NOMO-1 treated with DMSO at 0.1 percent for 48 hours (cell line): ENCODE results near the gene FOXC2.
A peak's percentile ranks its signal among the peaks of the same experiment; 100 is the strongest.

ENCODE experiments used
- DNase-seq: peaks from one replicate; lab custom pipeline; 2025; ENCODE audit not compliant: unreplicated experiment; lab: John Stamatoyannopoulos, UW

FOXC2 gene

DNA sequence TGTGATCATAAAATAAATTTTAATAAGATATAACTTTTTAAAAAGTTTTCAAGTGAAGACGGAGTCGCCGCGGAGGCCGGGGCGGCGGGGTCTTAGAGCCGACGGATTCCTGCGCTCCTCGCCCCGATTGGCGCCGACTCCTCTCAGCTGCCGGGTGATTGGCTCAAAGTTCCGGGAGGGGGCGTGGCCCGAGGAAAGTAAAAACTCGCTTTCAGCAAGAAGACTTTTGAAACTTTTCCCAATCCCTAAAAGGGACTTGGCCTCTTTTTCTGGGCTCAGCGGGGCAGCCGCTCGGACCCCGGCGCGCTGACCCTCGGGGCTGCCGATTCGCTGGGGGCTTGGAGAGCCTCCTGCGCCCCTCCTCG lies at the start of gene FOXC2:
TSS of gene FOXC2 (plus strand) at position 229 of the 365 bp plus-strand sequence. CDS start 507 bp downstream, outside the sequence.
- no peak for DNase-seq

DNA sequence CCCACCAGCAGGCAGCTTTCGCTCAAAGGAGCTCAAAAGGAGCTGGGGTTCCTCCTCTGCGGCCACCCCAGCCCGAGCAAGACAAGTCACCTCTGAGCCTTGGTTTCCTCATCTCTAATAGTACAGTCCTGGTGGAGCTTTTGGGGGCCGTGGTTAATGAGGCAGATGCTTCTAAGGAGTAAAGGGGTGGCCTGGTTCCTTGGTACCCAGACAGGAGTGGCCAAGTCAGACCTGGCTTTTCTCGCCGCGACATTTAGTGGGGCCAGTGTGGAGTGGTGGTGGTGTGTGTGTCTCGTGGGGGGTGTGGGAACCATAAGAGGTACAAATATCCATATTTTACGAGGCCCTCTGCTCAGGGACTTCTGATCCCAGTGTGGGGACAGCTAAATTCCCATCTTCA lies 49.6 kb upstream of the FOXC2 start:
- DNase-seq, result no peak

DNA sequence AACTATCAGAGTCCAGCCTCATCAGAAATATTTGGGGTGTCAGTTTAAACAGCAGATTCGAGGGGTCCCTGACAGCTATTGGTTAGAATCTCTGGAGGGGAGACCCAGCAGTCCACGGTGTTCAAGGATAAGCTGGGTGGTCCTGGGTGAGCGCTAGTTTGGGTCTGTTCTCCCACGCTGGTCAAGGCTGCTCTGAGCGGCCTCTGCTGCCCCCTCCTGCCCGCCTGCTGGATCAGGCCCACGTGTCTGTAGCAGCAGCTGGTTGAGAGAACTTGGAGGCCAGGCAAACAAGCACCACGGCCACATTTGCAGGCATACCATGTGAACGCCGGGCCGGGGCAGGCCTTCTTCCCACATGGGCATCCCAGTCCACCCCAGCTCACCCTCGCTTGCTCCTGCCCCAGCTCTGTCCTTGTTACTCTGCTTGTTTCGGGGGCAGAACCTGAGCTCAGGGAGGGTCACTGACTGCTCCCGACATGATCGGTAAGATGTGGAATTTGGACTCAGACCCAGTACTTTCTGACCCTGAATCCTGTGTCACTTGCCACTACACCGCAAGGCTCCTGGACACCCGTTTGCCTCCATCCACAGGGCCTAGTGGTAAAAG lies 48.9 kb upstream of the FOXC2 start:
- peak; percentile 39 for DNase-seq

DNA sequence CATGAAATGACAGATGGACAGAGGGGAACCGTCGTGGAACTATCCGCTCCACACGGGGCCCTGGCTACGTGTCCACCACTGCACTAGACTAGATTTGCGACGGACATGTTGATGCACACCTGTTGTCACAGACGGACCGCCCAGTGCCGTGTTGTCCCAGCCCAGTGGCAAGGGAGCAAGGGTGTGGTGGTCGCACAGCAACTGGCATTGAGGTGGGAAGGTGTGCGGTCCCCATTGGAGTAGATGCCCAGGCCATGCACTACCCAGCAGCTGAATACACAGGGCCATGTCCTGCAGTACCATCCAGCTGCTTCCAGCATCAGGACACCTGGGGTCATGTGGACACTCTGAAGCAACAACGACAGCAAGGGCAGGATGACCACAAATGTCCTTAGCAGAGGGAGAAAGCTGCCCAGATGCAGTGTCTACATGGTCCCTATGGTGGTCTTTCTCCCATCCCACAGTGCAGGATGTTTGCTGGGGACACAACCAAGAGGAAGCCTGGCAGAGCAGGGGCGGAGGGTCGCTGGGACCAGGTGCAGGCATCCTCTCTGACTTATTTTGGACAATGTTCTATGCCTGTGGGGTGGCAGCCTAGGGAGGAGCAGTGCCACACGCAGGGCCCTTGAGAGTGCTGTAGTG lies 47.5 kb upstream of the FOXC2 start:
- DNase-seq, result no peak

GRCh38 chr16:86519649-86520316 lies 46.8 kb upstream of the FOXC2 start:
- no peak for DNase-seq

- DNase-seq, result peak; percentile 10
These were observed 46.1 kb upstream of the FOXC2 start for GRCh38 chr16:86520317-86521210.

GRCh38 chr16:86521236-86522197 lies 45.1 kb upstream of the FOXC2 start:
- peak; percentile 36 for DNase-seq

DNA sequence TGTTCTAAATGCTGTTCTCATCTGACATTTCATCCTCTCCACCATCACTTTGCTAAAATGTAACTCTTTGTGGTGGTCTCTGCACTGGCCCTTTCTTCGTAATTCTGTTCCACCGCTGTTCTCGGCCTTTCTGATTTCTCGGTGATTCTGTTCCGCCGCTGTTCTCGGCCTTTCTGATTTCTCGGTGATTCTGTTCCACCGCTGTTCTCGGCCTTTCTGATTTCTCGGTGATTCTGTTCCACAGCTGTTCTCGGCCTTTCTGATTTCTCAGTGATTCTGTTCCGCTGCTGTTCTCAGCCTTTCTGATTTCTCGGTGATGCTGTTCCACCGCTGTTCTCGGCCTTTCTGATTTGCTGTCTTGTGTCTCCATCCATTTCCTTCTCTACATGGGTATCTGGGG lies 44.0 kb upstream of the FOXC2 start:
- no peak for DNase-seq

DNA sequence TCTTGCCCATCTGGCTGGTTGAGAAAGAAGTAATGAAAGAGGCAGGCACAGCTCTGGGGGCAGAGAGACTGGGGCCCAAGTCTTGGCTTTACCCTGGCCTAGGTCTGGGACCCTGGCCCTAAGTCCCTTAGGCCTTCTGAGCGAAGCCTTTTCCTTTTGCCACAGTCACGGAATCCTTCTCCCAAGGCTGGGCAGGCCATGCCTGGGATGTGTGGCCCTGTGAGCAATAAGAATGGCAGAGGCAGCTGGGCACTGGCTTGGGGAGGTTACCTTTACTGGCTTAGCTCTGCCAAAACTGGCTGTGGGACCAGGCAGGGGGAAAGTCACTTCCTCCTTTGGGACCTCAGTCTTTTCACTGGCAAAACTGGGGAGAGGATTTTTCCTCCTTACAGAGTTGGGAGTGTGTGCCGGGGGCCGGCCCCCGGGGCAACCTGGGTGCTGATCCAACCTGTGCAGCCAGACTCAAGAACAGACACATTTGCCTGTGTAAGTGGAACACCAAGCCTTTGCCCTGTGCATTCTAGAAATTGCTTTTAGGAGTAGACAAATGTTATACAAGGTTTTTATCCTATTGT lies 43.4 kb upstream of the FOXC2 start:
- no peak for DNase-seq

DNA sequence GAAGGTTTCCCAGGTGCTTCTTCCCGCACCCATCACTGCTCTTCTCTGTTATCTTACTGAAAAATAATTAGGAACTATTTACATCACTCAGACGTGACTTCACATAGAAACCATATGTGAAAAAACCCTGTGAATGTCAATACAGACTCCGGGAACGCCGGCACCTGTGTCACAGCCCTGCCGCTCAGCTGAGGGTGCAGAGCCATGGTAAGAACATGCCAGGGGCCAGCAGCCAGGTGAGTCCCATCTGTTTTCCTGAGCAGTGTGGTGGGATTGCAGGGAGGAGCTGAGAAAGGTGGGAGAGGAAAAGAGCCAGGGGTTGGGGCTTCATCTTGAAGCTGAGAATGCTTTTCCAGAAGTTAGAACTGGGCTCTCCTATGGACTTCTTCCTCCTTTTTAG lies 42.6 kb upstream of the FOXC2 start:
- no peak for DNase-seq

- no peak for DNase-seq
These were observed 40.9 kb upstream of the FOXC2 start for GRCh38 chr16:86525696-86526095.

DNA sequence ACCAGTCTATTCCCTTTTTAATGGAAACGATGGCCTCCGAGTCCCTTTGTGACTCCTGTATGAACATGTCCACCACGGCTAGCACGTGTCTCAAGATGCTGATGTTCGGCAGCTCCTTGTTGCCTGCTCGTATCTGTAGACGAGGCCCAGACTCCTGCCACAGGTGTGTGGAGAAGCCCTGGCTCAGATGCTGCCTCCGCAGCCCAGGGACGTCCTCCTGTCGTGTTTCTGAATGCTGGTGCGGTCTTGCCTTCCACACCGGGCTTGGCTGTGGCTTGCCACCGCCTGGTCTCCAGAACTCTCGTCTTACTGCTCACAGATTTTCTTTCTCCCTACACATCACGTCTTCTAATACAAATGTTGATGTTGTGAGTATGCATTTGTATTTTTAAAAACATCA lies 39.3 kb upstream of the FOXC2 start:
- DNase-seq, result no peak

DNA sequence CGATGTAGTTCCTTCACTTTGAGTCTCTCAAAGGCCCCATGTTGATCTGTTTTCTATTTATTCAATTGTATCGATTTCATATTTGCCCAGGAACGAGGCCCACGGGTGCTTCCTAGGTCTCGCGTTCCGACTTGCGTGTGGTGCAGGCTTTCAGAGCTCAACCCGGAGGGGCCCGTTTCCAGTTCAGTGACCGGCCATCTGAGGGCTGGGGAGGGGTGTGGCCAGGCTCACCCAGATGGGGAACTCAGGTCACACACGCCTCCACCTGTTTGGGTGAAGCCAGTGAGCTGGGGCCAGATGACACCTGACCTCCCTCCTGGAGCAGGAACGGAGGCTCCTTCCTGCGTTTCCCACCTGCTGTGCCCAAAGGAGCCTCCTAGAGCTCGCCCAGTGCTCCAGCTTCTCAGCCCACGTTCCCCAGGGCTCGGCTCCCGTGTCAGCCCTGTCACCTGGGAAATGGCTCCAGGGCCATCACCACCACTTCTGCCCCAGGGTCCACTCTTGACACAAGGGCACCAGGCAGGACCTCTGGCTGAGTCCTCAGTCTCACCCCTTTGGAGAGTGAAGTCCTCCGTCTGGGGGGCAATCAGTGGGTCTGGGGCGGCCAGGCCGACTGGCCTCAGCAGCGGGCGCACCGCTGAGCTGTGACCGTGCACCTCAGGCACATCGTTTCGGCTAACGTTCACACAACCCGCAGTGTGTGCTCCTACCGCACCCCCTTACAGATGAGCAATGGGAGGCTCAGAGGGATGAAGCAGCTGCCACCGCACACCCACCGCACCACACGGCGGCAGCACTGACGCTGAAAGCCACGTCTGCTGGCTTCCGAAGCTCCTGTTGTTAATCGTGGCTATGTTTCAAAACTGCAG lies 38.3 kb upstream of the FOXC2 start:
- DNase-seq, result no peak

- no peak for DNase-seq
These were observed 37.5 kb upstream of the FOXC2 start for GRCh38 chr16:86529160-86529559.

DNA sequence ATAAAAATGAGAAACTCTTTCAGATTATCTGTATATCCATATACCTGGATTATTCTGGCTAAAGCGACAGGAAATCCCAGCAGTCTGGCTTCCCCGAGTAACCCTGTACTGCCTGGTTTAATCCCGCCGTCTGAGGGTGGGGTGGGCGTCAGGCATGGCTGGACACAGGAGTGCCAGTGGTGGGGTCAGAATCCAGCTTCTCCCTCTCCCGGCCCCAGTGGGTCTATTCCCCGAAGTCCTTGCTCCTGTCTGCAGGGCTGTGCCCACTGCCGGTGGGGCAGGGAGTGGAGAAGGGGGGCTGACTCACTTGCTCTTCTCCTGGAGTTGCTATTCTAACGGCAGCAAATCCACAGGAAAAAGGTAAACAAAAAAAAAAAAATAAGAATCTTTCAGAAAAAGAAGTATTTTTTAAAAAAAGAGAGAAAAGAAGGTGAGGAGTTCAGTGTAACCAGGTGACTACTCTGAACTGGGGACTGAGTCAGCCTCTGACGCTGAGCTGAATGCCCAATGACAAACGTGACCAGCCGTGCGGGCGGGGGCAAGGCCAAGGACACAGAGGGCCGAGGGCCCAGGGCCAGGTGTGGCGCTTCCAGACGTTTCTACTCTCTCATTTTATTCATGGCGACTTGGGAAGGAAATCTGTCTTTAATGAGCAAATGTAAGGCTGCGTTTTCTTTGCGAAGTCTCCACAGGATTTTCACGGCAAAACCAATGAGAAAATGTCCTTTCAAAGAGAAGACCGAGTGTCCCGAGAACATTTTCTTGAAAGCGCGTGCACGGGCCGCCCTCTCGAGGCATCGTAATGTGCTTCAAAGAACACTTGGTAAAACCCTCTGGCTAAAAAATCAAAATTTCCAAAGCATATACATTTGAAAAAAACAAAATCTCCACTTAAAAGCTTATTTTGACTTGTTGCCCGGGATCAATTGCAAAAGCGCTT lies 36.1 kb upstream of the FOXC2 start:
- no peak for DNase-seq

GRCh38 chr16:86531191-86531545 lies 35.5 kb upstream of the FOXC2 start:
- no peak for DNase-seq

- no peak for DNase-seq
These were observed 34.7 kb upstream of the FOXC2 start for GRCh38 chr16:86531641-86532525.
